HPDE6-E6E7 (cell line): ENCODE measurements around the gene CALML5.

Experiments
- DNase-seq: peaks from one replicate; pipeline ENCODE4 v3.0.0; 2011; ENCODE audit warnings: missing footprints; ENCODE audit errors: extremely low spot score

CALML5 gene

GRCh38 chr10:5499493-5500140 is at the start of gene CALML5:
Gene CALML5 (minus strand): TSS chr10:5499570. CDS start chr10:5499438, 132 bp downstream.
- DNase-seq, result no peak

GRCh38 chr10:5547931-5548660 is 48.7 kb upstream of the CALML5 start:
- DNase-seq, result no peak

- no peak for DNase-seq
Observed at GRCh38 chr10:5547681-5547930, 48.2 kb upstream of the CALML5 start.

GRCh38 chr10:5546891-5547680 is 47.7 kb upstream of the CALML5 start:
- no peak for DNase-seq

- no peak for DNase-seq
Observed at GRCh38 chr10:5545778-5546710, 46.7 kb upstream of the CALML5 start.

GRCh38 chr10:5545426-5545777 is 46.0 kb upstream of the CALML5 start:
- no peak for DNase-seq

GRCh38 chr10:5545011-5545410 is 45.6 kb upstream of the CALML5 start:
- no peak for DNase-seq

GRCh38 chr10:5544216-5544805 is 44.9 kb upstream of the CALML5 start:
- DNase-seq, result no peak

- DNase-seq, result no peak
Observed at GRCh38 chr10:5543623-5544022, 44.3 kb upstream of the CALML5 start.

- DNase-seq, result no peak
Observed at GRCh38 chr10:5542100-5542499, 42.7 kb upstream of the CALML5 start.

GRCh38 chr10:5540891-5541290 is 41.5 kb upstream of the CALML5 start:
- DNase-seq, result no peak

GRCh38 chr10:5540080-5540479 is 40.7 kb upstream of the CALML5 start:
- no peak for DNase-seq

- no peak for DNase-seq
Observed at GRCh38 chr10:5538892-5539651, 39.7 kb upstream of the CALML5 start.

GRCh38 chr10:5538446-5538845 is 39.1 kb upstream of the CALML5 start:
- DNase-seq, result no peak

GRCh38 chr10:5537684-5538083 is 38.3 kb upstream of the CALML5 start:
- DNase-seq, result no peak

- no peak for DNase-seq
Observed at GRCh38 chr10:5536486-5537081, 37.2 kb upstream of the CALML5 start.

- DNase-seq, result no peak
Observed at GRCh38 chr10:5534880-5535856, 35.8 kb upstream of the CALML5 start.

GRCh38 chr10:5534051-5534821 is 34.9 kb upstream of the CALML5 start:
- DNase-seq, result no peak
